AG09309 (cell line): Measurements from ENCODE around the gene PTPRM.

ENCODE experiments used
- DNase-seq: peaks from one replicate; pipeline ENCODE4 v3.0.0-alpha.2; 2010; ENCODE audit warnings: low read depth
- H3K4me3 ChIP-seq: 2 replicates; pipeline ENCODE4 v1.5.1; 2011; ENCODE audit warnings: mild to moderate bottlenecking, low read depth, low read length, moderate library complexity; ENCODE audit not compliant: control insufficient read depth
- CTCF ChIP-seq: IDR thresholded peaks from 2 replicates; pipeline ENCODE4 v1.5.1; 2011; ENCODE audit warnings: mild to moderate bottlenecking, low read depth, low read length, inconsistent platforms; ENCODE audit not compliant: insufficient read depth, control insufficient read depth; ENCODE audit errors: missing control alignments

PTPRM gene

GRCh38 chr18:8019600-8019999 is 452.5 kb downstream of the PTPRM start:
- DNase-seq = no peak
- no peak for TF ChIP-seq CTCF
- no peak overlapping the region for H3K4me3 ChIP-seq

- H3K4me3 ChIP-seq = no peak overlapping the region
- no peak for TF ChIP-seq CTCF
- DNase-seq = no peak
Observed at GRCh38 chr18:8020132-8020846, 453.2 kb downstream of the PTPRM start.

GRCh38 chr18:8029061-8029460 is 461.9 kb downstream of the PTPRM start:
- DNase-seq = no peak

GRCh38 chr18:8029731-8030130 is 462.6 kb downstream of the PTPRM start:
- DNase-seq = no peak
- H3K4me3 ChIP-seq = no peak overlapping the region
- no peak for TF ChIP-seq CTCF

More at GRCh38 chr18:8029061-8029460, 461.9 kb downstream of the PTPRM start:
- no peak overlapping the region for H3K4me3 ChIP-seq
- TF ChIP-seq CTCF = no peak

GRCh38 chr18:8030201-8030600 is 463.1 kb downstream of the PTPRM start:
- no peak for DNase-seq
- no peak for TF ChIP-seq CTCF

GRCh38 chr18:8031496-8031895 is 464.4 kb downstream of the PTPRM start:
- no peak for TF ChIP-seq CTCF
- H3K4me3 ChIP-seq = no peak overlapping the region

More at GRCh38 chr18:8030201-8030600, 463.1 kb downstream of the PTPRM start:
- no peak overlapping the region for H3K4me3 ChIP-seq

More at GRCh38 chr18:8031496-8031895, 464.4 kb downstream of the PTPRM start:
- DNase-seq = no peak
